B cell (primary cell): ENCODE measurements around the gene ANKLE2.

Source experiments
- CTCF ChIP-seq: fragments of 200-600 bp; IDR thresholded peaks from one replicate; pipeline ENCODE4 v1.8.0; 2022; ENCODE audit warnings: antibody characterized with exemption, mild to moderate bottlenecking
- EZH2 ChIP-seq: IDR thresholded peaks from 2 replicates; pipeline ENCODE4 v1.6.1; 2012; ENCODE audit warnings: borderline replicate concordance, low read depth, mild to moderate bottlenecking, moderate library complexity, low read length; ENCODE audit not compliant: insufficient read depth, poor library complexity, severe bottlenecking

- TF ChIP-seq CTCF (no peak), EZH2 (no peak)
Measured at GRCh38 chr12:132747896-132748295, 13.7 kb downstream of the ANKLE2 start.
